Measurements from ENCODE around the gene KCNIP4. TPM values are rescaled to one million over a fixed set of nuclear protein-coding genes. Genes with fewer than 3 reads are reported as not detected.

Gene KCNIP4
- total and polyA plus RNA-seq, 2 donors (not counting 3 experiments of a cell fraction or from before 2014, with no cell fraction given) = not detected

- ChIA-PET POLR2A (no interaction called here), CTCF (interaction anchor here (0.8 kb wide), 1 partner anchor 9 kb away, joined by 4 read pairs; no protein-coding TSS in a partner anchor)
- DNase-seq (ENCODE audit: low read depth, low spot score) (no peak), FAIRE-seq (no peak)
- BruUV-seq (replicated peaks) = no TSS peak
- no peak overlapping the region for H2AFZ ChIP-seq (ENCODE audit: low read depth, low read length)
- no peaks in the 10 kb centered on the region for H3K9me3 ChIP-seq (replicated peaks; ENCODE audit: control insufficient read depth, insufficient read depth, low read length)
- no peaks in the 10 kb centered on the region for H4K20me1 ChIP-seq (replicated peaks; ENCODE audit: control insufficient read depth, extremely low read depth, insufficient read depth, low read length)
- no peak overlapping the region for H3K4me2 ChIP-seq (ENCODE audit: insufficient read depth, low read length)
- no peaks in the 10 kb centered on the region for H3K4me1 ChIP-seq (ENCODE audit: control insufficient read depth, extremely low read depth, insufficient read depth, low read length)
- dilution Hi-C loops (cut with MboI; ENCODE audit: extremely low pct_ligation_motif_present, low sequenced_read_pairs) (no loop called here), intact Hi-C loops (cut with micrococcal nuclease) (no loop called here)
- H3K27me3 ChIP-seq (ENCODE audit: control insufficient read depth in 2 of 2, insufficient read depth in 2 of 2, low read length in 2 of 2) = no peaks in the 10 kb centered on the region
- H3K9ac ChIP-seq (replicated peaks; ENCODE audit: extremely low read depth, insufficient read depth, low read length) = no peak overlapping the region
- no peaks in the 10 kb centered on the region for H3K79me2 ChIP-seq (ENCODE audit: control insufficient read depth, insufficient read depth, low read length)
- TF ChIP-seq FOS (IDR thresholded peaks at IDR 0.05; ENCODE audit: borderline replicate concordance, insufficient read depth, low read length) (no peak), GATA2 (IDR thresholded peaks at IDR 0.05; ENCODE audit: insufficient read depth, insufficient read length, low read depth, low read length) (no peak), JUN (IDR thresholded peaks at IDR 0.05; ENCODE audit: borderline replicate concordance, insufficient read depth, insufficient read length, low read depth) (no peak), MYC (IDR thresholded peaks at IDR 0.05; ENCODE audit: low read depth, low read length) (no peak), MAX (IDR thresholded peaks at IDR 0.05; ENCODE audit: insufficient read depth, insufficient read length) (no peak), CTCF (IDR thresholded peaks at IDR 0.05; ENCODE audit: extremely low read depth in 1 of 2, insufficient read depth in 1 of 2, low read depth in 1 of 2, low read length in 2 of 2) (no peak), POLR2A (IDR thresholded peaks at IDR 0.05; ENCODE audit: low read depth, low read length) (no peak), POLR2AphosphoS5 (IDR thresholded peaks at IDR 0.05; ENCODE audit: insufficient read depth, low read depth, low read length) (no peak), EZH2 (IDR thresholded peaks at IDR 0.05; ENCODE audit: borderline replicate concordance, low read depth, low read length, severe bottlenecking) (no peak)
- no peak overlapping the region for H3K4me3 ChIP-seq (replicated peaks in 1 of 3; ENCODE audit: insufficient read depth in 1 of 3, low read depth in 1 of 3, low read length in 3 of 3)
- no peak overlapping the region for H3K27ac ChIP-seq (ENCODE audit: insufficient read depth, low read depth, low read length)
- H3K9me1 ChIP-seq (replicated peaks; ENCODE audit: control insufficient read depth, extremely low read depth, insufficient read depth, low read length) = no peaks in the 10 kb centered on the region
- no peaks in the 10 kb centered on the region for H3K36me3 ChIP-seq (ENCODE audit: control insufficient read depth in 2 of 2, extremely low read depth in 1 of 2, insufficient read depth in 2 of 2, low read length in 2 of 2)
These were observed 320.4 kb downstream of the KCNIP4 start for GRCh38 chr4:21628116-21628670.

Data from endothelial cell of umbilical vein (primary cell).